ENCODE data around the gene ADORA2A. TPM values are rescaled to one million over a fixed set of nuclear protein-coding genes. Genes with fewer than 3 reads are reported as not detected.

ADORA2A gene
- total RNA-seq, 1 experiment from 2014 or later, result 7.6 TPM

- Mint-ChIP-seq H3K9me3 (no peaks in the 10 kb centered on the region), H3K36me3 (no peaks in the 10 kb centered on the region), H3K4me3 (no peak overlapping the region), H3K27ac (no peak overlapping the region), H3K4me1 (peaks cover 5% of the 10 kb centered on the region), H3K27me3 (ENCODE audit: low read depth) (0 out of 2 replicates have a peak, but pooled peaks cover under 1% of the 10 kb centered on the region)
- ChIA-PET POLR2A (no interaction called here), CTCF (interaction anchor here (1.9 to 2.9 kb wide), 2 partner anchors 23 to 63 kb away, joined by 6 to 20 read pairs; no protein-coding TSS in a partner anchor)
- ATAC-seq (no peak), DNase-seq (ENCODE audit: low spot score) (no peak)
- TF ChIP-seq ZNF232 (CRISPR knock-in tag; IDR thresholded peaks at IDR 0.05) (no peak), PRRX2 (CRISPR knock-in tag; IDR thresholded peaks at IDR 0.05) (no peak), SMAD3 (CRISPR knock-in tag; IDR thresholded peaks at IDR 0.05; ENCODE audit: borderline replicate concordance) (no peak), SP1 (CRISPR knock-in tag; conservative IDR thresholded peaks at IDR 0.05) (no peak), FOXJ3 (CRISPR knock-in tag; IDR thresholded peaks at IDR 0.05; ENCODE audit: borderline replicate concordance) (no peak), EMX1 (CRISPR knock-in tag; IDR thresholded peaks at IDR 0.05) (no peak), ELF4 (CRISPR knock-in tag; IDR thresholded peaks at IDR 0.05; ENCODE audit: low read depth) (no peak)
Observed at GRCh38 chr22:24483976-24484545, 56.7 kb downstream of the ADORA2A start.

GRCh38 chr22:24485170-24485569 lies 57.8 kb downstream of the ADORA2A start:
- POLR2A ChIA-PET, result no interaction called here
- no peak for TF ChIP-seq ARID4B (CRISPR knock-in tag; IDR thresholded peaks at IDR 0.05; ENCODE audit: borderline replicate concordance)
- no peak for TF ChIP-seq NFYB (CRISPR knock-in tag; conservative IDR thresholded peaks at IDR 0.05; ENCODE audit: low read depth)
- TF ChIP-seq PRDM15 (CRISPR knock-in tag; IDR thresholded peaks at IDR 0.05), result no peak
- TF ChIP-seq ATF6 (CRISPR knock-in tag; IDR thresholded peaks at IDR 0.05), result no peak
- no peak for TF ChIP-seq ZNF425 (CRISPR knock-in tag; conservative IDR thresholded peaks at IDR 0.05)
- TF ChIP-seq HMGA2 (CRISPR knock-in tag; IDR thresholded peaks at IDR 0.05), result no peak
- Mint-ChIP-seq H3K27ac (no peak overlapping the region), H3K27me3 (ENCODE audit: low read depth) (0 out of 2 replicates have a peak, but pooled peaks cover 3% of the 10 kb centered on the region), H3K4me3 (no peak overlapping the region), H3K4me1 (peaks cover 5% of the 10 kb centered on the region), H3K36me3 (no peaks in the 10 kb centered on the region), H3K9me3 (peaks cover 5% of the 10 kb centered on the region)
- CTCF ChIA-PET, result interaction anchor here (2.9 kb wide), 1 partner anchor 64 kb away, joined by 20 read pairs; no protein-coding TSS in a partner anchor
- ATAC-seq, result no peak
- no peak for DNase-seq (ENCODE audit: low spot score)

All from WTC11 (cell line).